Vagina (tissue), 2 donors: ENCODE measurements around the gene RPS19. TPM values are rescaled to one million over a fixed set of nuclear protein-coding genes. Genes with fewer than 3 reads are reported as not detected.

Experiments
- DNase-seq, 2 donors: peaks; one replicate each; pipeline ENCODE4 v3.0.0-alpha.2; 2017; ENCODE audit errors: extremely low spot score in 2 of 2
- H3K27ac ChIP-seq: fragments of 200-600 bp; sonication (generic); one replicate; pipeline ENCODE4 v1.5.1; 2019
- H3K27me3 ChIP-seq: fragments of 200-600 bp; sonication (generic); one replicate; pipeline ENCODE4 v1.5.1; 2019
- H3K36me3 ChIP-seq, 2 donors: fragments of 200-600 bp; sonication (generic); one replicate each; pipeline ENCODE4 v1.5.1; 2017 to 2019
- H3K4me1 ChIP-seq: fragments of 200-600 bp; sonication (generic); one replicate; pipeline ENCODE4 v1.5.1; 2019
- H3K4me3 ChIP-seq, 2 donors: fragments of 200-600 bp; sonication (generic); 1 replicate in 1 of 2; 2 replicates in 1 of 2; pipeline ENCODE4 v1.5.1; 2016 to 2019
- H3K9me3 ChIP-seq: fragments of 200-600 bp; sonication (generic); one replicate; pipeline ENCODE4 v1.5.1; 2019
- POLR2A ChIP-seq, 2 donors: fragments of 450-650 bp; IDR thresholded peaks; one replicate each; pipeline ENCODE4 v1.6.1; 2017; ENCODE audit warnings: antibody characterized with exemption in 2 of 2, mild to moderate bottlenecking in 2 of 2, moderate library complexity in 2 of 2
- POLR2AphosphoS5 ChIP-seq, 2 donors: sonication (generic); formaldehyde crosslinking; IDR thresholded peaks; one replicate each; pipeline ENCODE4 v1.9.0; 2017; ENCODE audit warnings: antibody characterized with exemption in 2 of 2, mild to moderate bottlenecking in 2 of 2, low read depth in 1 of 2; ENCODE audit not compliant: insufficient read depth in 1 of 2
- intact Hi-C: fragments of 100-400 bp; cut with DNase I; formaldehyde crosslinking; loops from one replicate; pipeline ENCODE4 v1.15.1; 2023
- total RNA-seq: library from RNA; depleted of rRNA; stranded (reverse); fragments of >200 nt; gene quantifications from one replicate; pipeline ENCODE4 v1.2.3, GENCODE V29; 2016
- TF ChIP-seq, protein P1 (sequence below), 3 experiments: fragments of 450-650 bp in 2 of 3; fragments of 200-600 bp in 1 of 3; sonication (generic) in 1 of 3; IDR thresholded peaks; one replicate each; pipeline ENCODE4 v1.5.1; 2017 to 2019; ENCODE audit warnings: antibody characterized with exemption in 3 of 3, mild to moderate bottlenecking in 2 of 3, moderate library complexity in 2 of 3

RPS19 gene
- total RNA-seq, 1 donor from 2014 or later, result 1,554 TPM

DNA sequence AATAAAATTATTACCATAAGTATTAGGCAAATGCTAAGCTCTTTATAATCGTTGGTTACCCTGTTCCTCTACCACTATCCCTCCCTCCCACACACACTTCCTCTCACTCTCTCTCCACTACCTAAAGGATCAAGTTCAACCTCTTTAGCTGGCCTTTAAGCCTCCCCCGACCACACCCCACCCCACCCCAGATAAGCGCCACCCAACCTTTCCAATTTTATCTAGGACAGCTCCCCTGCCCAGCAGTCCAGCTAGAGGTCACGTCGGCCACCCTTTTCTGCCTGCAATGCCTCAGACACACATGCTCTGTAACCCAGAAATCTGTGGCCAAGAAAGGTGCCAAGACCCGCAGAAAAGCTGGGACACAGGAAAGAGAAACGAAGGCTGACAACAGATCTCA lies 16.7 kb upstream of the RPS19 start:
- H3K4me3 ChIP-seq, result no peak overlapping the region
- intact Hi-C loops, result no loop called here
- no peaks in the 10 kb centered on the region for H3K4me1 ChIP-seq
- DNase-seq, result no peak
- no peaks in the 10 kb centered on the region for H3K9me3 ChIP-seq
- H3K27me3 ChIP-seq, result no peaks in the 10 kb centered on the region
- H3K27ac ChIP-seq, result no peak overlapping the region
- no peaks in the 10 kb centered on the region for H3K36me3 ChIP-seq
- TF ChIP-seq, protein P1, sequence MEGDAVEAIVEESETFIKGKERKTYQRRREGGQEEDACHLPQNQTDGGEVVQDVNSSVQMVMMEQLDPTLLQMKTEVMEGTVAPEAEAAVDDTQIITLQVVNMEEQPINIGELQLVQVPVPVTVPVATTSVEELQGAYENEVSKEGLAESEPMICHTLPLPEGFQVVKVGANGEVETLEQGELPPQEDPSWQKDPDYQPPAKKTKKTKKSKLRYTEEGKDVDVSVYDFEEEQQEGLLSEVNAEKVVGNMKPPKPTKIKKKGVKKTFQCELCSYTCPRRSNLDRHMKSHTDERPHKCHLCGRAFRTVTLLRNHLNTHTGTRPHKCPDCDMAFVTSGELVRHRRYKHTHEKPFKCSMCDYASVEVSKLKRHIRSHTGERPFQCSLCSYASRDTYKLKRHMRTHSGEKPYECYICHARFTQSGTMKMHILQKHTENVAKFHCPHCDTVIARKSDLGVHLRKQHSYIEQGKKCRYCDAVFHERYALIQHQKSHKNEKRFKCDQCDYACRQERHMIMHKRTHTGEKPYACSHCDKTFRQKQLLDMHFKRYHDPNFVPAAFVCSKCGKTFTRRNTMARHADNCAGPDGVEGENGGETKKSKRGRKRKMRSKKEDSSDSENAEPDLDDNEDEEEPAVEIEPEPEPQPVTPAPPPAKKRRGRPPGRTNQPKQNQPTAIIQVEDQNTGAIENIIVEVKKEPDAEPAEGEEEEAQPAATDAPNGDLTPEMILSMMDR (IDR thresholded peaks at IDR 0.05), result no peak
- no peak for TF ChIP-seq POLR2AphosphoS5 (IDR thresholded peaks at IDR 0.05; ENCODE audit: insufficient read depth in 1 of 2, low read depth in 1 of 2)
- no peak for TF ChIP-seq POLR2A (IDR thresholded peaks at IDR 0.05)

DNA sequence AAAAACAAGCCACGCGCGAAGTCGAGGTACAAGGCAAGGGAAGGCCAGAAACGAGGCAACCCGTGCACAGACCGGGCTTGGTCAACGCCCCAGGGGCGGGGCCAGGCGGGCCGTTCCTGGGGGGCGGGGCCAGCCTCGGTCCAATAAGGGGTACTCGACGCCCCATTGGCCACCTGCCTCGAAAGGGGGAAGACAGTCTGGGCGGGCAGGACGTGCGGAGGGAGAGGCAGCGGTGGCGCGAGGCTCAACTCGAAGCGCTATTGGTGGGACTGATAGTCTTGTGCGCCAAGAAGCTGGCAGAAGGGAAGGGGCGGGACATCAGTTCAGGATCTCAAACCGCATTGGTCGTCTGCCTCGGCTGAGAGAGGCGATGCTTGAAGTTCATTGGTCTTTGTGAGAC lies 15.5 kb upstream of the RPS19 start, which contains the start of gene LYPD4:
TSS of gene LYPD4 (minus strand) at position 83 of the 400 bp plus-strand sequence. CDS start 5,398 bp downstream, outside the sequence.
- no peaks in the 10 kb centered on the region for H3K27me3 ChIP-seq
- H3K36me3 ChIP-seq, result no peaks in the 10 kb centered on the region
- no peaks in the 10 kb centered on the region for H3K4me1 ChIP-seq
- DNase-seq, result no peak
- no peak for TF ChIP-seq POLR2AphosphoS5 (IDR thresholded peaks at IDR 0.05; ENCODE audit: insufficient read depth in 1 of 2, low read depth in 1 of 2)
- TF ChIP-seq, protein P1 (IDR thresholded peaks at IDR 0.05), result no peak
- no peak for TF ChIP-seq POLR2A (IDR thresholded peaks at IDR 0.05)
- intact Hi-C loops, result no loop called here
- no peaks in the 10 kb centered on the region for H3K9me3 ChIP-seq
- H3K27ac ChIP-seq, result no peak within 1 kb of the TSS
- H3K4me3 ChIP-seq, result no peak within 1 kb of the TSS

DNA sequence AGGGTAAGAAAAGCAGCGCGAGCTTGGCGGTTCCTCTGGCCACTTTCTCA lies 15.2 kb upstream of the RPS19 start, which contains the start of gene DMRTC2:
TSS of gene DMRTC2 (plus strand) at position 42 of the 50 bp plus-strand sequence. CDS start 2,387 bp downstream, outside the sequence.
- no peak for DNase-seq
- no peak for TF ChIP-seq POLR2AphosphoS5 (IDR thresholded peaks at IDR 0.05; ENCODE audit: insufficient read depth in 1 of 2, low read depth in 1 of 2)
- TF ChIP-seq POLR2A (IDR thresholded peaks at IDR 0.05), result no peak
- Histone ChIP-seq H3K27ac (no peak within 1 kb of the TSS), H3K36me3 (no peaks in the 10 kb centered on the region), H3K27me3 (no peaks in the 10 kb centered on the region), H3K4me3 (no peak within 1 kb of the TSS), H3K4me1 (no peaks in the 10 kb centered on the region), H3K9me3 (no peaks in the 10 kb centered on the region)
- intact Hi-C loops, result no loop called here

DNA sequence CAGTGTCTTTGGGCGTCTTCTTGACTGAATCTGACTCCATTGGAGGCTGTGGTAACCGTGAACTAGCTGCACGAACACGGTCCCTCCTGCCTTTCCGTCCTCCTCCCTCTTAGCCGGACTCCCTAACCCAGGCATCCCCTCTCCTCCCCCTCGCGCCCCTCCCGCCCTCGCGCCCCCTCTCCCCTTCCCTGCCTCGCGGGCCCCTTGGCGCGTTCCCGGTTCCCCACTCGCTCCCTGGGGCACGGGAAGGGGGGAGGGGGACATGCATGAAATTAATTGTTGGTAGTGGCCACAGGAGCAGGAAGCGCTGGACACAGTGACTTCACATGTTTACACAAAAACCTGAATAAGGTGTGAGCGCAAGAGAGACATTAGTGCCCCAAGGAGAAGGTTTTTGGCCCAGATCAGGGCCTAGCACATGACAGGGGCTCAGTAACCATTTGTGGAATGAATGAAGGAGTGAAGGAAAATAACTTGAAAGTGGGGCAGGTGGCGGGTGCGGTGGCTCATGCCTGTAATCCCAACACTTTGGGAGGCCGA lies 14.9 kb upstream of the RPS19 start:
- no peaks in the 10 kb centered on the region for H3K4me1 ChIP-seq
- H3K27ac ChIP-seq, result no peak overlapping the region
- intact Hi-C loops, result no loop called here
- no peaks in the 10 kb centered on the region for H3K36me3 ChIP-seq
- no peaks in the 10 kb centered on the region for H3K27me3 ChIP-seq
- H3K9me3 ChIP-seq, result no peaks in the 10 kb centered on the region
- DNase-seq, result no peak
- TF ChIP-seq POLR2A (IDR thresholded peaks at IDR 0.05), result no peak
- H3K4me3 ChIP-seq, result no peak overlapping the region

DNA sequence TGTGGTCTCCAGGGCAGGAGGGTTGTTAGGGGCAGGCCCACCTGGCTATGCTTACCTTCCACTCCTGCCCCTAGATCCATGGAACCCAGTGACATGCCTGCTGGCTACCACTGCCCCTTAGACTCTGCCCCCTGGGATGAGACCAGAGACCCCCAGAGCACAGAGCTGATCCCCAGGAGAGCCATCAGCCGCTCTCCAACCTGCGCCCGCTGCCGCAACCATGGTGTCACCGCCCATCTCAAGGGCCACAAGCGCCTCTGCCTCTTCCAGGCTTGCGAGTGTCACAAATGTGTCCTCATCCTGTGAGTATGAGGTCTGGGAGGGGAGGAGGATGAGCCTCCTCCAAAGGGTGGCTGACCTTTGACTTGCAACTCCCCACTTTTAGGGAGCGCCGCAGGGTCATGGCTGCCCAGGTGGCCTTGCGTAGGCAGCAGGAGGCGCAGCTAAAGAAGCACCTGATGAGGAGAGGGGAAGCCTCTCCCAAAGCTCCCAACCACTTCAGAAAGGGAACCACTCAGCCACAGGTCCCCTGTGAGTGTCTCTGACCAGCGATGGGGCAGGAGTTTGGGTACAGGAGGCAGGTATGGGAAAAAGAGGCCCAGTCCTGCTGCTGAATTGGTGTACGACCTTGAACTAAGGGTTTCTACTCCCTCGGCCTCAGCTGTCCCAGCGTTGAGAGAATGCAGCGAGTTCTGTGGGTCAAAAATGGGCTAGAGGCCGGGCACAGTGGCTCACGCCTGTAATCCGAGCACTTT lies 12.5 kb upstream of the RPS19 start:
- H3K36me3 ChIP-seq, result no peaks in the 10 kb centered on the region
- DNase-seq, result no peak
- no peaks in the 10 kb centered on the region for H3K27me3 ChIP-seq

DNA sequence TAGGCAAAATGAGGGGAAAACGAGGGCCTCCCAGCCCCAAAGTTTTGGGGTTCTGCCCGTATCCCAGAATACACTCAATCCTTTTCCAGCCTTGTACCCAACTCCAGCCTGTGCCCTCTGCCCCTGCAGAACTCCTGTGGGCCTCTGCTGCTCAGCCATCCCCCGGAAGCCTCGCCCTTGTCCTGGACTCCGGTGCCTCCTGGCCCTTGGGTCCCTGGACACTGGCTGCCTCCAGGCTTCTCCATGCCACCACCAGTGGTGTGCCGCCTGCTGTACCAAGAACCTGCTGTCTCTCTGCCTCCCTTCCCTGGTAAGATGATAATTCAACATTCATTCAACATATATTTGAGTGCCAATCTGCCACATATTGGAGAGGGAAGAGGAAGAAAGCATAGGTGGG lies 11.4 kb upstream of the RPS19 start:
- intact Hi-C loops, result no loop called here
- no peaks in the 10 kb centered on the region for H3K36me3 ChIP-seq
- no peak overlapping the region for H3K27ac ChIP-seq
- no peak overlapping the region for H3K4me3 ChIP-seq
- DNase-seq, result no peak
- no peaks in the 10 kb centered on the region for H3K27me3 ChIP-seq
- TF ChIP-seq, protein P1 (IDR thresholded peaks at IDR 0.05), result no peak
- TF ChIP-seq POLR2A (IDR thresholded peaks at IDR 0.05) (no peak), POLR2AphosphoS5 (IDR thresholded peaks at IDR 0.05; ENCODE audit: insufficient read depth in 1 of 2, low read depth in 1 of 2) (no peak)
- no peaks in the 10 kb centered on the region for H3K9me3 ChIP-seq
- H3K4me1 ChIP-seq, result no peaks in the 10 kb centered on the region

More for the DNA sequence above, 12.5 kb upstream of the RPS19 start:
- H3K4me3 ChIP-seq, result no peak overlapping the region
- no peaks in the 10 kb centered on the region for H3K9me3 ChIP-seq
- intact Hi-C loops, result no loop called here
- TF ChIP-seq POLR2AphosphoS5 (IDR thresholded peaks at IDR 0.05; ENCODE audit: insufficient read depth in 1 of 2, low read depth in 1 of 2), result no peak
- TF ChIP-seq, protein P1 (IDR thresholded peaks at IDR 0.05), result no peak
- no peak for TF ChIP-seq POLR2A (IDR thresholded peaks at IDR 0.05)
- H3K27ac ChIP-seq, result no peak overlapping the region
- H3K4me1 ChIP-seq, result no peaks in the 10 kb centered on the region
